ENCODE results near the gene KDR. TPM values are rescaled to one million over a fixed set of nuclear protein-coding genes. Genes with fewer than 3 reads are reported as not detected.

The KDR gene
- total RNA-seq, 3 donors from 2014 or later (not counting 1 experiment from before 2014, with no cell fraction given), result 0.07 to 0.08 TPM; not detected in 1

DNA sequence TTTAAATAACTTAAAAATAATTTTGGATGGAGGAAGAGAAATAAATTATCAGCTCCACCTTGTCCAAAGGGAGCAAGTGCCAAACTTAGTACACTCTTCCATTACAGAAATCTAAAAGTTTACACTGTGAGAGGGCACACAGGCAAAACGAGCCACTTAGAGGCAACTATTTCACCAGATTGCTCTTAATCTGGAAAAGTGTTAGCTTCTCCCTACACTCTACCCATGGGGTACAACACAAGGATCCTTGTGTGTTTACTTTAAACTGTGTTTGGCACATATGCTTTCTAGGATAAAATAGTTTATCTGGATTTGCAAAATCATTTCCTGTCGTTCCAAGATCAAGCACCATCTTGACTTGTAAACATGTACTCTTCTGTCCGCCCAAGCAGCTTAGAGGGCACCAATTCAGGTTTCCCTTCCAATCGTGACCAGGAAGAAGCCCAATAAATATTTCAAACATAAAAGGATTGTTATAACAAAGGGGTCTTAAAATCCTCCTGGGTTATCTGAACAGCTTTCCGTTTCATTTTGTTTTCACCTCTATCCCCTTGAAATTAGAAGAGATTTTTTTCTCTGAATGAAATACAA is 29.0 kb upstream of the KDR start:
- TF ChIP-seq, protein P1, sequence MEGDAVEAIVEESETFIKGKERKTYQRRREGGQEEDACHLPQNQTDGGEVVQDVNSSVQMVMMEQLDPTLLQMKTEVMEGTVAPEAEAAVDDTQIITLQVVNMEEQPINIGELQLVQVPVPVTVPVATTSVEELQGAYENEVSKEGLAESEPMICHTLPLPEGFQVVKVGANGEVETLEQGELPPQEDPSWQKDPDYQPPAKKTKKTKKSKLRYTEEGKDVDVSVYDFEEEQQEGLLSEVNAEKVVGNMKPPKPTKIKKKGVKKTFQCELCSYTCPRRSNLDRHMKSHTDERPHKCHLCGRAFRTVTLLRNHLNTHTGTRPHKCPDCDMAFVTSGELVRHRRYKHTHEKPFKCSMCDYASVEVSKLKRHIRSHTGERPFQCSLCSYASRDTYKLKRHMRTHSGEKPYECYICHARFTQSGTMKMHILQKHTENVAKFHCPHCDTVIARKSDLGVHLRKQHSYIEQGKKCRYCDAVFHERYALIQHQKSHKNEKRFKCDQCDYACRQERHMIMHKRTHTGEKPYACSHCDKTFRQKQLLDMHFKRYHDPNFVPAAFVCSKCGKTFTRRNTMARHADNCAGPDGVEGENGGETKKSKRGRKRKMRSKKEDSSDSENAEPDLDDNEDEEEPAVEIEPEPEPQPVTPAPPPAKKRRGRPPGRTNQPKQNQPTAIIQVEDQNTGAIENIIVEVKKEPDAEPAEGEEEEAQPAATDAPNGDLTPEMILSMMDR (IDR thresholded peaks at IDR 0.05), result no peak
- H3K9me3 ChIP-seq (ENCODE audit: control insufficient read depth, insufficient read depth, low read length), result no peaks in the 10 kb centered on the region
- peaks cover 0 to 2% of the 10 kb centered on the region in 2 donors for H3K9me3 Mint-ChIP-seq
- H3K27ac ChIP-seq (ENCODE audit: low read length), result no peak overlapping the region
- no peaks in the 10 kb centered on the region for H3K36me3 ChIP-seq (ENCODE audit: control insufficient read depth, insufficient read depth, low read length)
- no peaks in the 10 kb centered on the region for H3K36me3 Mint-ChIP-seq
- no peak overlapping the region for H3K4me3 Mint-ChIP-seq
- no peaks in the 10 kb centered on the region for H3K4me1 ChIP-seq (ENCODE audit: control insufficient read depth, insufficient read depth, low read length)
- ATAC-seq (no peak), DNase-seq (no peak)
- WGBS (ENCODE audit: insufficient coverage), result 53% methylated on average over 4 of the region's 5 CpGs
- peaks cover 26 to 47% of the 10 kb centered on the region in 2 donors for H3K27me3 Mint-ChIP-seq (ENCODE audit: low read depth in 2 of 2)
- H3K4me1 Mint-ChIP-seq, result no peaks in the 10 kb centered on the region
- no peak overlapping the region for H3K4me3 ChIP-seq (ENCODE audit: low read length)
- intact Hi-C loops (cut with micrococcal nuclease), result no loop called here
- peaks cover 8% of the 10 kb centered on the region for H3K27me3 ChIP-seq (ENCODE audit: control insufficient read depth, insufficient read depth, low read length)
- H3K27ac Mint-ChIP-seq, result no peak overlapping the region

DNA sequence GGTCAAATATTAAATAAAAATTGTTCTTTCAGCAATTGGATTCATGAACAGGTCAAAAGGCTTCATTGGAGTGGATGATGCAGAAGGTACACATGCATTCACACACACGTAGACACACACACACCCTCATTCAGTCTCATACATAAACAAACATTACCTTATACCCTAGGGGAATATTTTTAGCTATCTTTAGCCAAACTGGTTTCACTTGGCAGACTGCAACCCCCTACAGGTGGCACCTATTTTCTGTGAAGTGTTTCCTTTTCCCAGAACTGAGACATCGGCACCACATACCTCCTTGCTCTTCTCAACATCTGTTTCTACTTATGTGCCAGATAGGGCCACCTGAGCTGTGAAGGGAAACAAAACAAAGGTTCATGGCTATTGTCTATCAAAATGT is 18.5 kb upstream of the KDR start:
- ATAC-seq (no peak), DNase-seq (no peak)
- Histone ChIP-seq H3K4me3 (ENCODE audit: low read length) (no peak overlapping the region), H3K27ac (ENCODE audit: low read length) (no peak overlapping the region), H3K9me3 (ENCODE audit: control insufficient read depth, insufficient read depth, low read length) (no peaks in the 10 kb centered on the region), H3K4me1 (ENCODE audit: control insufficient read depth, insufficient read depth, low read length) (no peaks in the 10 kb centered on the region), H3K36me3 (ENCODE audit: control insufficient read depth, insufficient read depth, low read length) (no peaks in the 10 kb centered on the region), H3K27me3 (ENCODE audit: control insufficient read depth, insufficient read depth, low read length) (no peaks in the 10 kb centered on the region)
- Mint-ChIP-seq H3K36me3 (no peaks in the 10 kb centered on the region), H3K27ac (no peak overlapping the region), H3K4me3 (no peak overlapping the region), H3K27me3 (ENCODE audit: low read depth in 2 of 2) (peaks cover 9 to 13% of the 10 kb centered on the region in 2 donors), H3K9me3 (peaks cover 0 to 9% of the 10 kb centered on the region in 2 donors), H3K4me1 (no peaks in the 10 kb centered on the region)
- intact Hi-C loops (cut with micrococcal nuclease), result no loop called here
- 72% methylated on average over 2 of the region's 2 CpGs for WGBS (ENCODE audit: insufficient coverage)
- TF ChIP-seq, protein P1 (IDR thresholded peaks at IDR 0.05), result no peak

DNA sequence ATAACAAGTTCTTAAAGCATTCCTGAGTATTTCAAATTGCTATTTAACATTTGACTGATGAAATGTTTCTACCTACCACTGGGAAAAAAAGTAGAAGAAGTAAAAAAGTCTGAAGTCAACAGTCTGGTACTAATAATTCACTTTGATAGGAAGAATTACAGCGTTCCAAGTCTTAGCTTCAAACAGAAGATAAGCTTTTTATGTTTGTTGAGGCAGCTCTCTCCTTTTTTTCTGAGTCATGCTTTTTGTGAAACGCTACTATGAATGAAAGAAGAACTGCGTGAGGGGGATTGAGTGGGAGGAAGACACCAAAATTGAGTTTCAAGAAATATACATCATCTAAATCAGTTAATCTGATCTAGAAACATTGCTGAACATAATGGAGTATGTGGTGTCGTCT is 13.0 kb upstream of the KDR start:
- peaks cover 0 to 7% of the 10 kb centered on the region in 2 donors for H3K9me3 Mint-ChIP-seq
- H3K9me3 ChIP-seq (ENCODE audit: control insufficient read depth, insufficient read depth, low read length), result no peaks in the 10 kb centered on the region
- no peak overlapping the region for H3K4me3 Mint-ChIP-seq
- no peak overlapping the region for H3K4me3 ChIP-seq (ENCODE audit: low read length)
- WGBS (ENCODE audit: insufficient coverage), result 67% methylated on average over 1 of the region's 4 CpGs
- H3K36me3 Mint-ChIP-seq, result no peaks in the 10 kb centered on the region
- H3K4me1 ChIP-seq (ENCODE audit: control insufficient read depth, insufficient read depth, low read length), result no peaks in the 10 kb centered on the region
- H3K4me1 Mint-ChIP-seq, result no peaks in the 10 kb centered on the region
- H3K27me3 Mint-ChIP-seq (ENCODE audit: low read depth in 2 of 2), result peaks cover 8 to 36% of the 10 kb centered on the region in 2 donors
- peaks cover 4% of the 10 kb centered on the region for H3K27me3 ChIP-seq (ENCODE audit: control insufficient read depth, insufficient read depth, low read length)
- TF ChIP-seq, protein P1 (IDR thresholded peaks at IDR 0.05), result no peak
- no peak overlapping the region for H3K27ac Mint-ChIP-seq
- no peak for ATAC-seq
- intact Hi-C loops (cut with micrococcal nuclease), result no loop called here
- H3K36me3 ChIP-seq (ENCODE audit: control insufficient read depth, insufficient read depth, low read length), result no peaks in the 10 kb centered on the region
- no peak overlapping the region for H3K27ac ChIP-seq (ENCODE audit: low read length)
- no peak for DNase-seq

DNA sequence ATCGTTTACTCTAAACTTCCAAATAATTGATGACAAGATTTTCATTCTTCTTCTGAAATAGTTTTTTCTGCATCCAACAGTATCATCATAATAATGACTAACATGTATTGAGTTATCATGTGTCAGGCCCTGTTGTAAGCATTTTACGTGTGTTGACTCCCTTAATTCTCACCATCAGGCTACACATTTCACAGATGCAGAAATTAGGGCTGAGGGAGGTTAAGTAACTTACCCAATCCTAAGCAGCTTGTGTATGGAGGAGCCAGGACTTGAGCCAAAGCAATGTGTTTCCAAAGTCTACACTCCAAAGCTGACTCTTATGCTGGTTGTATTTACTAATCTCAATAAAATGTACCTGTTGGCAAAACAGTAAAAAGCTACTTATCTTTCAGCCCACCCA is 11.2 kb upstream of the KDR start:
- no peak for DNase-seq

More for the DNA sequence above, 11.2 kb upstream of the KDR start:
- Histone ChIP-seq H3K9me3 (ENCODE audit: control insufficient read depth, insufficient read depth, low read length) (no peaks in the 10 kb centered on the region), H3K27me3 (ENCODE audit: control insufficient read depth, insufficient read depth, low read length) (peaks cover 4% of the 10 kb centered on the region), H3K4me3 (ENCODE audit: low read length) (no peak overlapping the region), H3K27ac (ENCODE audit: low read length) (no peak overlapping the region), H3K4me1 (ENCODE audit: control insufficient read depth, insufficient read depth, low read length) (no peaks in the 10 kb centered on the region), H3K36me3 (ENCODE audit: control insufficient read depth, insufficient read depth, low read length) (no peaks in the 10 kb centered on the region)
- WGBS (ENCODE audit: insufficient coverage), result no CpG with 5 or more reads among the region's 2 CpGs
- Mint-ChIP-seq H3K27me3 (ENCODE audit: low read depth in 2 of 2) (peaks cover 8 to 36% of the 10 kb centered on the region in 2 donors), H3K9me3 (peaks cover 0 to 7% of the 10 kb centered on the region in 2 donors), H3K4me3 (no peak overlapping the region), H3K4me1 (no peaks in the 10 kb centered on the region), H3K27ac (no peak overlapping the region), H3K36me3 (no peaks in the 10 kb centered on the region)
- intact Hi-C loops (cut with micrococcal nuclease), result no loop called here
- TF ChIP-seq, protein P1 (IDR thresholded peaks at IDR 0.05), result no peak
- no peak for ATAC-seq

All from natural killer cell (primary cell).